Brain microvascular endothelial cell (primary cell): ENCODE measurements around the gene OR51B4.

ENCODE experiments used
- DNase-seq: peaks from one replicate; pipeline ENCODE4 v3.0.0-alpha.2; 2020
- H3K27ac ChIP-seq: fragments of 250-450 bp; sonication (Bioruptor Pico); 2 replicates; pipeline ENCODE4 v1.5.1; 2020; ENCODE audit warnings: mild to moderate bottlenecking, moderate library complexity
- H3K27me3 ChIP-seq: fragments of 250-450 bp; sonication (Bioruptor Pico); replicated peaks from 2 replicates; pipeline ENCODE4 v1.5.1; 2020; ENCODE audit warnings: mild to moderate bottlenecking
- H3K36me3 ChIP-seq: fragments of 250-450 bp; sonication (Bioruptor Pico); replicated peaks from 2 replicates; pipeline ENCODE4 v1.5.1; 2020; ENCODE audit warnings: mild to moderate bottlenecking
- H3K4me3 ChIP-seq: 2 replicates; pipeline ENCODE4 v1.5.1; 2011; ENCODE audit warnings: low read depth, mild to moderate bottlenecking, control low read depth, low read length, moderate library complexity
- in situ Hi-C: cut with HindIII; loops from 2 replicates; pipeline ENCODE4 v1.10.0; 2017; ENCODE audit warnings: low sequenced_read_pairs, low pct_ligation_motif_present
- TF ChIP-seq, protein P1 (sequence below): IDR thresholded peaks from 2 replicates; pipeline ENCODE4 v1.5.1; 2011; ENCODE audit warnings: low read depth, mild to moderate bottlenecking, moderate library complexity, low read length, control low read depth, inconsistent platforms; ENCODE audit errors: missing control alignments

The OR51B4 gene, protein sequence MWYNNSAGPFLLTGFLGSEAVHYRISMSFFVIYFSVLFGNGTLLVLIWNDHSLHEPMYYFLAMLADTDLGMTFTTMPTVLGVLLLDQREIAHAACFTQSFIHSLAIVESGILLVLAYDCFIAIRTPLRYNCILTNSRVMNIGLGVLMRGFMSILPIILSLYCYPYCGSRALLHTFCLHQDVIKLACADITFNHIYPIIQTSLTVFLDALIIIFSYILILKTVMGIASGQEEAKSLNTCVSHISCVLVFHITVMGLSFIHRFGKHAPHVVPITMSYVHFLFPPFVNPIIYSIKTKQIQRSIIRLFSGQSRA

DNA sequence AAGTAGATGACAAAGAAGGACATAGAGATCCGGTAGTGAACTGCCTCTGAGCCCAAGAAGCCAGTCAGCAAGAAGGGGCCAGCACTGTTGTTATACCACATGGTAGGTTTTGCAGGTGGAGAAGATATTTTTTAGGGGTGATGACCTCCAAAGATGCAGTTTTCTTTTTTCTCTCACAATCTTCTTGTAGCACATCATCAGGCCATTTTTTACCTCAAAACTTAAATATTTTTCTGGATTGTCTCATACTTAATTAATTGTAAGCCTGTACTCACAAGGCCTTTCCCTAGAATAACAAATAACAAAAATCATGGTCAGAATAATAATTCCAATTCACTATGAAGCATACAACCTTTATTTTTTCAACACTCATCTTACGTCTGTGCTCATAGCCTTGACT is at the start of gene OR51B4:
Gene OR51B4 (minus strand): TSS at position 101 of the 400 bp plus-strand sequence. CDS start 0 bp downstream, at position 101.
- H3K27ac ChIP-seq: no peak within 1 kb of the TSS
- H3K27me3 ChIP-seq: no peaks in the 10 kb centered on the region
- no peak for DNase-seq
- TF ChIP-seq, protein P1, sequence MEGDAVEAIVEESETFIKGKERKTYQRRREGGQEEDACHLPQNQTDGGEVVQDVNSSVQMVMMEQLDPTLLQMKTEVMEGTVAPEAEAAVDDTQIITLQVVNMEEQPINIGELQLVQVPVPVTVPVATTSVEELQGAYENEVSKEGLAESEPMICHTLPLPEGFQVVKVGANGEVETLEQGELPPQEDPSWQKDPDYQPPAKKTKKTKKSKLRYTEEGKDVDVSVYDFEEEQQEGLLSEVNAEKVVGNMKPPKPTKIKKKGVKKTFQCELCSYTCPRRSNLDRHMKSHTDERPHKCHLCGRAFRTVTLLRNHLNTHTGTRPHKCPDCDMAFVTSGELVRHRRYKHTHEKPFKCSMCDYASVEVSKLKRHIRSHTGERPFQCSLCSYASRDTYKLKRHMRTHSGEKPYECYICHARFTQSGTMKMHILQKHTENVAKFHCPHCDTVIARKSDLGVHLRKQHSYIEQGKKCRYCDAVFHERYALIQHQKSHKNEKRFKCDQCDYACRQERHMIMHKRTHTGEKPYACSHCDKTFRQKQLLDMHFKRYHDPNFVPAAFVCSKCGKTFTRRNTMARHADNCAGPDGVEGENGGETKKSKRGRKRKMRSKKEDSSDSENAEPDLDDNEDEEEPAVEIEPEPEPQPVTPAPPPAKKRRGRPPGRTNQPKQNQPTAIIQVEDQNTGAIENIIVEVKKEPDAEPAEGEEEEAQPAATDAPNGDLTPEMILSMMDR: no peak
- no peaks in the 10 kb centered on the region for H3K36me3 ChIP-seq
- no peak within 1 kb of the TSS for H3K4me3 ChIP-seq
- in situ Hi-C loops: no loop called here

DNA sequence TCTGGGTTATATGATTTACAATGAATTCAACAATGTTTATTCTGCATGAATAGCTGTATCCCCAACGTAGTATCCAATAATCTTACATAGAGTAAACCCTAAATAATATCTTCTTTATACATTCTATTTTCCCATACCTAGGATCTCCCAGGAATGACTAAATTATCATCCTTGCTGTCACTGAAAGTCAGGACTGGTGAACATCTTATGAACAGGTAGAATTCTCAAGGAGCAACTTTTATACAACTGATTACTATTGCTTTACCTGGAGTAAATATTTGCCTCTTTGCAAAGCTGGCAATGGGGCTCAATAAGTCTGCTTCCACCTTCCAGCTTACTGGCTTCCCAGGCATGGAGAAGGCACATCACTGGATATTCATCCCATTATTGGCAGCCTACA is 49.5 kb upstream of the OR51B4 start, which contains the start of gene OR51B6:
Gene OR51B6 (plus strand): TSS at position 301 of the 400 bp plus-strand sequence. CDS start 0 bp downstream, at position 301.
- no peaks in the 10 kb centered on the region for H3K27me3 ChIP-seq
- TF ChIP-seq, protein P1: no peak
- no peak for DNase-seq
- H3K27ac ChIP-seq: no peak within 1 kb of the TSS
- in situ Hi-C loops: no loop called here
- H3K36me3 ChIP-seq: no peaks in the 10 kb centered on the region
- no peak within 1 kb of the TSS for H3K4me3 ChIP-seq

DNA sequence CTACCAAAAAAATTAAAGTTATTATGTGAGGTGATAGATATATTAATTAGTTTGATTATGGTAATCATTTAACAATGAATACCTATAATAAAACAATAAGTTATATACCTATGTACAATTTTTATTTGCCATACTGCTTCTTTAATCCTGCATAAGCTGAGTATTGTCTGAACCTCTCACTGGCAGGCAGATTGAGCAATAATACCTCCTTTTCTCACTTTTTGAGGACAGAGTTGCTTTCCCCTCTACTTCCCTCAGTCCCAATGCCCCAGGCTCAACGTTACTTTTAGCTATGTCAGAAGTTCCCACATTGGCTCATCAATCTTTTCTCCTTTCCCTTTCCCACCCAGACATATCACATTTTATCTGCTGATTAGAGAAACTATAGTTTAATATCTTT is 47.8 kb upstream of the OR51B4 start:
- in situ Hi-C loops: no loop called here
- Histone ChIP-seq H3K36me3 (no peaks in the 10 kb centered on the region), H3K27ac (no peak overlapping the region), H3K27me3 (no peaks in the 10 kb centered on the region), H3K4me3 (no peak overlapping the region)
- DNase-seq: no peak
- TF ChIP-seq, protein P1: no peak

DNA sequence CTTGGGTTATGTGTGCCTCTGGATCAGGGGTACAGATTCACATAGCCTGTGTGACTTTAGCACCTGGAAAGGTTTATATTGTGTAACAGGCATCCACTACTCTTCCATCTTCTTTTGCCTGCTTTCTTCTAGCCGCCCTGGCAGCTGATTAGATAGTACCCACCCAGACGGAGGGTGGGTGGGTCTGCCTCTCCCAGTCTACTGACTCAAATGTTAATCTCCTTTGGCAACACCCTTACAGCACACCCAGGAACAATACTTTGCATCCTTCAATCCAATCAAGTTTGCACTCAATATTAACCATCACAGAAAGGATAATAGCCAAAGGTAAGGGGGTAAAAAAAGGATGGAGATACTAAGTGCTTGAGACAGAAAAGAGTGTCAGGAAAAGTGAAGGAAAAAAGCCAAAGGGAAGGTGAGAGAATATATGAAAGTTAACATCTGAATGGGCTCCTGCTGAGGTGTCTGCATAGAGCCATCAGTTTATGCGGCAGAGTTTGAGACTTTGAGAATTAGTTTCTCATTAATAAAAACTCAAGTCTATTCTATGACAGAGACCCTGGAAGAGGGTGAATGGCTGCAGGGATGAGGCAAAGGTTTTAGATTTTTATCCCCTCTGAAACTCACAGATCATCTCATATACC is 46.9 kb upstream of the OR51B4 start:
- no peaks in the 10 kb centered on the region for H3K27me3 ChIP-seq
- no peaks in the 10 kb centered on the region for H3K36me3 ChIP-seq
- in situ Hi-C loops: no loop called here
- H3K4me3 ChIP-seq: no peak overlapping the region
- no peak overlapping the region for H3K27ac ChIP-seq
- TF ChIP-seq, protein P1: no peak
- no peak for DNase-seq

DNA sequence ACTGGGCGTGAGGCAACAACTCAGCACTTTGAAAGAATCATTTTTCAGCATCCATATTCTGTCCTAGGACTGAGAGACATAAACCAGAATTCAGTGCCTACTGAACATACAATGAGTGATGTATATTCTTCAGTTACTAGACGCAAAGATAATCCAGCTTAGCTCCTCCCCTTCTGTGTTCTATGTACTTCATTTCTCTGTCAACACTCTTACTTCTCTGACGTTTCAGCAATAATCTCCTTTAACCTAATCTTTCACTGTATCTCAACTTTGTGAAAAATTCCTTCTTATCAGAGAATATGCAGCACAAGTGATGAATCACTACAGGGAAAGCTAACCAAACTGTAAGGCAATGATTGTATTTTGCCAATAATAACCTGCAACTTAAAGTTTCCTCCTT is 44.1 kb upstream of the OR51B4 start:
- Histone ChIP-seq H3K36me3 (no peaks in the 10 kb centered on the region), H3K4me3 (no peak overlapping the region), H3K27me3 (no peaks in the 10 kb centered on the region), H3K27ac (peak overlapping the region; percentile 78)
- peak; percentile 74 for DNase-seq
- TF ChIP-seq, protein P1: no peak
- in situ Hi-C loops: no loop called here
